LNCaP clone FGC (cell line): ENCODE data around the gene UHRF2.
A peak's percentile ranks its signal among the peaks of the same experiment; 100 is the strongest.
"Not testable (repeated sequence)": the region's sequence is repeated elsewhere in the genome, so short reads cannot be mapped to it uniquely, and the experiment has no call there.

Experiments
- DNase-seq: peaks from one replicate; pipeline ENCODE4 v3.0.0-alpha.2; 2011; ENCODE audit warnings: low read depth
- H3K4me3 ChIP-seq: 2 replicates; pipeline ENCODE4 v1.5.1; 2011; ENCODE audit warnings: mild to moderate bottlenecking, low read depth, low read length, control low read depth
- TF ChIP-seq, protein P1 (sequence below): IDR thresholded peaks from 2 replicates; pipeline ENCODE4 v1.5.1; 2012; ENCODE audit warnings: mild to moderate bottlenecking; ENCODE audit not compliant: control insufficient read depth, insufficient read depth; ENCODE audit errors: extremely low read depth

Gene UHRF2

DNA sequence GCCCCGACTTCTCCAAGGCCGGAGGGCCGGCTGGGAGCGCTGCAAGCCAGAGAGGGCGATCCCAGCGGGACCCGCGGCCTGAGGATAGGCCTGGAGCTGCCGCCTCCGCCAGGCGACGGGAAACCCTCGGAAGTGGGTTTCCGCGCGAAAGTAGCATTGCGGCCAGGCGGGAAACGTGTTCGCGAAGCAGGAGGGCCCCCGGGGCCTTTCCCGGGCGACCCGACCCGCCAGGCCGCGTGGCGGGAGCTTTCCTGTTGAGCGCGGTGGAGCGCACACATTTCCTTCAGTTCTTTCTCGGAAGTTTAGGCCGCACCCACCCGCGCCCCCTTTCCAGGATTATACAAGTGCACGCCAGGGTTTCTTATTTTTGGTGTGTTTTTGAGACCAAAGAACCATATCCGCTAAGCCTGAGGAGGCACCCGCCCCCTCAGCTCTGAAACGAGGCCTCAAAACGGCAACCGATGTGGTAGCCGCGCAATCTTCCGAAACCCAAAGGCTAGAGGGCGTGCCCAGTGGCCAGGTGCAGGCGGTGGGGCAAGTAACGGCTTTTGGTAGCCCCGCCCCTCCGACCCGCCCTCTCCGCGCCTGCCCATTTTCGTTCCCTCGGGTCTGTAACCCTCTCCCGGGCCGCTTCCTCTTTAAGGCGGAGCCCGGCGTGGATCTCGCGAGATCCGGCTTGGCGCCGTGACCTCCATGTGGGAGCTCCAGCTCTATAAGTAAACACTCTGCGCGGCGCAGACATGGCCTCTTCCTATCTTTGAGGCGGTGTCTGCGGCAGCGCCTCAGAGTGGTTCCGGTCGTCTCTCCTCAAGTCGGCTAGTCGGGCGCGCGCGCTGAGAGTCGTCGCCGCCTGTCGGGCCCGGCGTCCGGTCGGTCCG is at the start of gene UHRF2:
Gene UHRF2, plus strand, starts transcription at position 713 of the 878 bp plus-strand sequence. CDS start 292 bp downstream, outside the sequence.
- peak within 1 kb of the TSS; percentile 73 for H3K4me3 ChIP-seq
- DNase-seq = peak; percentile 90
- TF ChIP-seq, protein P1, sequence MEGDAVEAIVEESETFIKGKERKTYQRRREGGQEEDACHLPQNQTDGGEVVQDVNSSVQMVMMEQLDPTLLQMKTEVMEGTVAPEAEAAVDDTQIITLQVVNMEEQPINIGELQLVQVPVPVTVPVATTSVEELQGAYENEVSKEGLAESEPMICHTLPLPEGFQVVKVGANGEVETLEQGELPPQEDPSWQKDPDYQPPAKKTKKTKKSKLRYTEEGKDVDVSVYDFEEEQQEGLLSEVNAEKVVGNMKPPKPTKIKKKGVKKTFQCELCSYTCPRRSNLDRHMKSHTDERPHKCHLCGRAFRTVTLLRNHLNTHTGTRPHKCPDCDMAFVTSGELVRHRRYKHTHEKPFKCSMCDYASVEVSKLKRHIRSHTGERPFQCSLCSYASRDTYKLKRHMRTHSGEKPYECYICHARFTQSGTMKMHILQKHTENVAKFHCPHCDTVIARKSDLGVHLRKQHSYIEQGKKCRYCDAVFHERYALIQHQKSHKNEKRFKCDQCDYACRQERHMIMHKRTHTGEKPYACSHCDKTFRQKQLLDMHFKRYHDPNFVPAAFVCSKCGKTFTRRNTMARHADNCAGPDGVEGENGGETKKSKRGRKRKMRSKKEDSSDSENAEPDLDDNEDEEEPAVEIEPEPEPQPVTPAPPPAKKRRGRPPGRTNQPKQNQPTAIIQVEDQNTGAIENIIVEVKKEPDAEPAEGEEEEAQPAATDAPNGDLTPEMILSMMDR = no peak

GRCh38 chr9:6367128-6367890 is 45.7 kb upstream of the UHRF2 start:
- H3K4me3 ChIP-seq = no peak overlapping the region
- DNase-seq = no peak
- TF ChIP-seq, protein P1 = no peak

- TF ChIP-seq, protein P1 = no peak
- H3K4me3 ChIP-seq = no peak overlapping the region
- no peak for DNase-seq
Measured at GRCh38 chr9:6368831-6369230, 44.2 kb upstream of the UHRF2 start.

GRCh38 chr9:6381477-6382012 is 31.5 kb upstream of the UHRF2 start:
- H3K4me3 ChIP-seq, DNase-seq: not testable (repeated sequence)

- no peak for DNase-seq
- no peak overlapping the region for H3K4me3 ChIP-seq
- TF ChIP-seq, protein P1 = no peak
Measured at GRCh38 chr9:6382681-6383080, 30.3 kb upstream of the UHRF2 start.

GRCh38 chr9:6383551-6384225 is 29.3 kb upstream of the UHRF2 start:
- H3K4me3 ChIP-seq = no peak overlapping the region
- no peak for DNase-seq
- TF ChIP-seq, protein P1 = no peak
